ENCODE results near the gene HOXC9. TPM values are rescaled to one million over a fixed set of nuclear protein-coding genes. Genes with fewer than 3 reads are reported as not detected.

HOXC9 gene
- total and polyA plus RNA-seq, 2 of the 8 experiments (the other 6 are each of a cell fraction or from before 2014, with no cell fraction given) = not detected

- Histone ChIP-seq H4K20me1 (replicated peaks in 1 of 2; ENCODE audit: control insufficient read depth in 1 of 2, insufficient read depth in 2 of 2, low read length in 2 of 2) (peaks cover 15 to 19% of the 10 kb centered on the region in 2 experiments), H4K91ac (replicated peaks; ENCODE audit: insufficient read length, low read length) (no peak within 1 kb of the TSS), H3K14ac (ENCODE audit: insufficient read length) (no peak within 1 kb of the TSS), H3K23ac (ENCODE audit: insufficient read length) (no peak within 1 kb of the TSS), H3K4me3 (ENCODE audit: extremely low read depth in 1 of 4, insufficient read depth in 2 of 4, low read depth in 3 of 4, low read length in 4 of 4) (peak within 1 kb of the TSS in 1 of 4 experiments; percentile 13; a peak in 1 of 8 replicates), H3K4ac (replicated peaks; ENCODE audit: insufficient read length, low read depth, low read length) (no peak within 1 kb of the TSS), H2BK15ac (ENCODE audit: low read length) (0 out of 2 replicates have a peak within 1 kb of the TSS, but pooled peaks have one; percentile 36), H2BK5ac (ENCODE audit: low read depth, low read length) (no peak within 1 kb of the TSS), H2AK5ac (ENCODE audit: low read depth, low read length) (0 out of 2 replicates have a peak within 1 kb of the TSS, but pooled peaks have one; percentile 28), H3K4me2 (ENCODE audit: insufficient read depth in 1 of 2, low read depth in 2 of 2, low read length in 2 of 2) (peak within 1 kb of the TSS in 1 of 2 experiments; percentile 65; a peak in 2 of 4 replicates), H2BK20ac (ENCODE audit: low read length) (no peak within 1 kb of the TSS), H3K79me1 (ENCODE audit: low read depth, low read length) (no peaks in the 10 kb centered on the region), H2AFZ (ENCODE audit: low read length) (no peak within 1 kb of the TSS), H3K79me2 (ENCODE audit: control insufficient read depth in 1 of 2, insufficient read depth in 2 of 2, low read length in 2 of 2) (no peaks in the 10 kb centered on the region), H2BK12ac (ENCODE audit: low read depth, low read length) (no peak within 1 kb of the TSS), H4K5ac (ENCODE audit: insufficient read length, low read depth, low read length) (no peak within 1 kb of the TSS), H3K9me3 (ENCODE audit: insufficient read depth in 2 of 2, low read depth in 1 of 2, low read length in 1 of 2) (no peaks in the 10 kb centered on the region), H2BK120ac (replicated peaks; ENCODE audit: low read depth, low read length) (no peak within 1 kb of the TSS), H3K36me3 (ENCODE audit: control insufficient read depth in 2 of 4, insufficient read depth in 4 of 4, low read length in 3 of 4) (peaks cover 0 to 2% (median 0%) of the 10 kb centered on the region in 4 experiments; a peak in 1 of 8 replicates), H3K4me1 (replicated peaks in 1 of 4; ENCODE audit: control insufficient read depth in 3 of 4, insufficient read depth in 4 of 4, low read length in 3 of 4) (peaks cover 0 to 9% (median 2%) of the 10 kb centered on the region in 4 experiments; a peak in 5 of 7 replicates), H3K23me2 (ENCODE audit: low read depth, low read length) (no peaks in the 10 kb centered on the region), H3K27me3 (replicated peaks in 1 of 4; ENCODE audit: control insufficient read depth in 3 of 4, extremely low read depth in 1 of 4, insufficient read depth in 3 of 4, low read length in 3 of 4) (peaks cover 94 to 100% (median 98%) of the 10 kb centered on the region in 4 experiments), H3K27ac (ENCODE audit: low read depth, low read length) (no peak within 1 kb of the TSS), H3K18ac (ENCODE audit: extremely low read depth, low read length) (no peak within 1 kb of the TSS), H3K9ac (replicated peaks in 1 of 4; ENCODE audit: extremely low read depth in 1 of 4, low read depth in 3 of 4, low read length in 3 of 4) (no peak within 1 kb of the TSS), H3K56ac (replicated peaks; ENCODE audit: insufficient read length, low read depth, low read length) (no peak within 1 kb of the TSS), H4K8ac (ENCODE audit: extremely low read depth, insufficient read depth, low read length) (no peak within 1 kb of the TSS)
- 11% methylated on average over 33 of the region's 36 CpGs; no CpG with 5 or more reads in 1 of the 2 experiments for WGBS, 2 experiments (ENCODE audit: extremely low coverage in 1 of 2, insufficient coverage in 1 of 2, insufficient read length in 1 of 2, insufficient replicate concordance in 2 of 2, low coverage in 1 of 2, low lambda C conversion rate in 2 of 2, missing lambda C conversion rate in 1 of 2)
- ChIA-PET POLR2A (ENCODE audit: partially characterized antibody) (no interaction called here), CTCF (ENCODE audit: partially characterized antibody) (interaction anchor here (0.6 to 20.0 kb wide), 9 partner anchors 22 to 282 kb away, joined by 3 to 339 read pairs (median 3); partner anchors contain the start of genes HOXC8 and SMUG1)
- no peak for FAIRE-seq
- no peak for DNase-seq (ENCODE audit: low read depth in 1 of 2, low spot score in 2 of 2)
- peak; percentile 50 for TF ChIP-seq EZH2 (IDR thresholded peaks at IDR 0.05; ENCODE audit: low read depth, low read length, severe bottlenecking)
- no peak for TF ChIP-seq MAX (IDR thresholded peaks at IDR 0.05)
- no peak for TF ChIP-seq TCF12 (IDR thresholded peaks at IDR 0.05; ENCODE audit: low read depth, low read length)
- TF ChIP-seq CHD2 (IDR thresholded peaks at IDR 0.05; ENCODE audit: low read length) = no peak
- TF ChIP-seq USF2 (IDR thresholded peaks at IDR 0.05; ENCODE audit: low read length) = peak; percentile 59
- TF ChIP-seq EP300 (IDR thresholded peaks at IDR 0.05; ENCODE audit: borderline replicate concordance in 1 of 2, low read depth in 2 of 2, low read length in 2 of 2) = no peak
Measured at GRCh38 chr12:54028314-54029201, 28.6 kb downstream of the HOXC9 start, which contains the start of gene HOXC6. Gene HOXC6 (plus strand): TSS chr12:54028440. CDS start chr12:54028522, 82 bp downstream.
